Astrocyte (in vitro differentiated cells and primary cell): Measurements from ENCODE around the gene ALPP. TPM values are rescaled to one million over a fixed set of nuclear protein-coding genes. Genes with fewer than 3 reads are reported as not detected.
"Not testable (repeated sequence)": the region's sequence is repeated elsewhere in the genome, so short reads cannot be mapped to it uniquely, and the experiment has no call there.

ENCODE experiments used
- DNase-seq: peaks from one replicate; pipeline ENCODE4 v3.0.0-alpha.2; 2010; ENCODE audit warnings: low read depth
- FAIRE-seq: peaks from 2 replicates; lab custom pipeline; 2011; peaks lifted over from hg19 to GRCh38; lab: Jason Lieb, UNC
- H2AFZ ChIP-seq: 2 replicates; pipeline ENCODE4 v1.6.0; 2012; ENCODE audit warnings: low read depth, low read length, inconsistent platforms
- H3K27ac ChIP-seq: 2 replicates; pipeline ENCODE4 v1.5.1; 2011; ENCODE audit warnings: low read depth, low read length, inconsistent platforms
- H3K27me3 ChIP-seq: 2 replicates; pipeline ENCODE4 v1.6.0; 2011; ENCODE audit warnings: low read length, inconsistent platforms; ENCODE audit not compliant: insufficient read depth
- H3K36me3 ChIP-seq: 2 replicates; pipeline ENCODE4 v1.5.1; 2011; ENCODE audit warnings: low read length, inconsistent platforms; ENCODE audit not compliant: insufficient read depth
- H3K4me1 ChIP-seq: 2 replicates; pipeline ENCODE4 v1.5.1; 2011; ENCODE audit warnings: low read length, inconsistent platforms; ENCODE audit not compliant: insufficient read depth
- H3K4me2 ChIP-seq: 2 replicates; pipeline ENCODE4 v1.6.0; 2012; ENCODE audit warnings: low read length, inconsistent platforms
- H3K4me3 ChIP-seq: 2 replicates; pipeline ENCODE4 v1.5.1; 2011; ENCODE audit warnings: low read depth, mild to moderate bottlenecking, low read length, inconsistent platforms; ENCODE audit not compliant: insufficient read depth
- H3K79me2 ChIP-seq: 2 replicates; pipeline ENCODE4 v1.6.0; 2012; ENCODE audit warnings: mild to moderate bottlenecking, low read length, inconsistent platforms; ENCODE audit not compliant: insufficient read depth
- H3K9ac ChIP-seq: 2 replicates; pipeline ENCODE4 v1.6.0; 2012; ENCODE audit warnings: mild to moderate bottlenecking, low read length, inconsistent platforms
- H3K9me3 ChIP-seq: 2 replicates; pipeline ENCODE4 v1.5.1; 2012; ENCODE audit warnings: low read depth, mild to moderate bottlenecking, low read length, inconsistent platforms; ENCODE audit not compliant: insufficient read depth
- H4K20me1 ChIP-seq: 2 replicates; pipeline ENCODE4 v1.6.0; 2012; ENCODE audit warnings: low read length, inconsistent platforms; ENCODE audit not compliant: insufficient read depth
- H3K27ac Mint-ChIP-seq: one replicate; pipeline ENCODE4 v1.8.0; 2021; ENCODE audit warnings: mild to moderate bottlenecking, mixed read lengths; ENCODE audit not compliant: unreplicated experiment
- H3K27me3 Mint-ChIP-seq: one replicate; pipeline ENCODE4 v1.8.0; 2021; ENCODE audit warnings: low read depth, mixed read lengths; ENCODE audit not compliant: unreplicated experiment
- H3K36me3 Mint-ChIP-seq: one replicate; pipeline ENCODE4 v1.8.0; 2021; ENCODE audit warnings: low read depth, mixed read lengths; ENCODE audit not compliant: unreplicated experiment
- H3K4me1 Mint-ChIP-seq: one replicate; pipeline ENCODE4 v1.8.0; 2021; ENCODE audit warnings: low read depth, mixed read lengths; ENCODE audit not compliant: unreplicated experiment
- H3K4me3 Mint-ChIP-seq: one replicate; pipeline ENCODE4 v1.8.0; 2021; ENCODE audit warnings: mild to moderate bottlenecking, moderate library complexity, mixed read lengths; ENCODE audit not compliant: unreplicated experiment
- H3K9me3 Mint-ChIP-seq: one replicate; pipeline ENCODE4 v1.8.0; 2021; ENCODE audit warnings: mild to moderate bottlenecking, mixed read lengths; ENCODE audit not compliant: unreplicated experiment
- CTCF ChIP-seq: IDR thresholded peaks from 2 replicates; pipeline ENCODE4 v1.5.1; 2011; ENCODE audit warnings: low read depth, mild to moderate bottlenecking, inconsistent platforms, low read length, moderate library complexity; ENCODE audit not compliant: insufficient read depth
- EZH2 ChIP-seq: IDR thresholded peaks from 2 replicates; pipeline ENCODE4 v1.6.1; 2012; ENCODE audit warnings: mild to moderate bottlenecking, low read length, inconsistent platforms; ENCODE audit not compliant: insufficient read depth
- total RNA-seq: library from RNA; stranded (reverse); gene quantifications from 2 replicates; pipeline ENCODE4 v1.2.1, GENCODE V29; 2021

The ALPP gene
- total RNA-seq, 1 donor from 2014 or later: 0.32 TPM

GRCh38 chr2:232333361-232334135 is 45.0 kb upstream of the ALPP start:
- H3K36me3 ChIP-seq: no peaks in the 10 kb centered on the region
- Mint-ChIP-seq H3K4me1 (no peaks in the 10 kb centered on the region), H3K9me3 (no peaks in the 10 kb centered on the region), H3K27me3 (no peaks in the 10 kb centered on the region), H3K4me3 (no peak overlapping the region), H3K36me3 (no peaks in the 10 kb centered on the region), H3K27ac (no peak overlapping the region)
- H3K9me3 ChIP-seq: no peaks in the 10 kb centered on the region
- H3K4me1 ChIP-seq: no peaks in the 10 kb centered on the region
- no peak overlapping the region for H3K4me2 ChIP-seq
- no peaks in the 10 kb centered on the region for H3K27me3 ChIP-seq
- H3K27ac ChIP-seq: no peak overlapping the region
- FAIRE-seq (no peak), DNase-seq (no peak)
- H3K9ac ChIP-seq: no peak overlapping the region
- TF ChIP-seq EZH2 (no peak), CTCF (peak; percentile 38)
- no peak overlapping the region for H2AFZ ChIP-seq
- H3K4me3 ChIP-seq: no peak overlapping the region
- peaks cover 6% of the 10 kb centered on the region for H4K20me1 ChIP-seq
- H3K79me2 ChIP-seq: no peaks in the 10 kb centered on the region

GRCh38 chr2:232334136-232334884 is 44.2 kb upstream of the ALPP start:
- H3K27ac ChIP-seq, DNase-seq, H3K9ac ChIP-seq, H2AFZ ChIP-seq, FAIRE-seq, H3K4me3 ChIP-seq, H3K27me3 ChIP-seq, H3K36me3 ChIP-seq, H4K20me1 ChIP-seq, H3K79me2 ChIP-seq, H3K9me3 Mint-ChIP-seq, H3K4me1 ChIP-seq, H3K36me3 Mint-ChIP-seq, H3K4me3 Mint-ChIP-seq, H3K27ac Mint-ChIP-seq, H3K9me3 ChIP-seq, H3K27me3 Mint-ChIP-seq, H3K4me2 ChIP-seq, H3K4me1 Mint-ChIP-seq: not testable (repeated sequence)

- not testable (repeated sequence) for H3K4me2 ChIP-seq, H3K79me2 ChIP-seq, H3K4me3 ChIP-seq, H3K27me3 Mint-ChIP-seq, H3K27ac Mint-ChIP-seq, H3K9ac ChIP-seq, FAIRE-seq, H3K4me1 Mint-ChIP-seq, H3K4me3 Mint-ChIP-seq, H3K36me3 Mint-ChIP-seq, H3K36me3 ChIP-seq, H4K20me1 ChIP-seq, H3K9me3 ChIP-seq, H2AFZ ChIP-seq, H3K27ac ChIP-seq, H3K27me3 ChIP-seq, H3K9me3 Mint-ChIP-seq, DNase-seq, H3K4me1 ChIP-seq
Observed at GRCh38 chr2:232334885-232335205, 43.7 kb upstream of the ALPP start.
